Mucosa of stomach (tissue), 1 donor: ENCODE data around the gene PITPNC1.
"Not testable (repeated sequence)": the region's sequence is repeated elsewhere in the genome, so short reads cannot be mapped to it uniquely, and the experiment has no call there.

Experiments used
- H3K27me3 ChIP-seq: one replicate; pipeline ENCODE4 v1.7.0; 2013; ENCODE audit warnings: mild to moderate bottlenecking, low read length; ENCODE audit not compliant: control insufficient read depth, insufficient read depth
- H3K36me3 ChIP-seq: one replicate; pipeline ENCODE4 v1.7.0; 2013; ENCODE audit warnings: low read length; ENCODE audit not compliant: control insufficient read depth, insufficient read depth
- H3K4me1 ChIP-seq: one replicate; pipeline ENCODE4 v1.7.0; 2013; ENCODE audit warnings: mild to moderate bottlenecking, low read length; ENCODE audit not compliant: control insufficient read depth, insufficient read depth
- H3K4me3 ChIP-seq: one replicate; pipeline ENCODE4 v1.7.0; 2013; ENCODE audit warnings: low read length
- H3K9ac ChIP-seq: one replicate; pipeline ENCODE4 v1.7.0; 2013; ENCODE audit warnings: mild to moderate bottlenecking, low read length, moderate library complexity
- H3K9me3 ChIP-seq: one replicate; pipeline ENCODE4 v1.7.0; 2013; ENCODE audit warnings: mild to moderate bottlenecking, low read length, moderate library complexity; ENCODE audit not compliant: control insufficient read depth
- donor health status: Pancreatic carcinoma.

PITPNC1 gene

DNA sequence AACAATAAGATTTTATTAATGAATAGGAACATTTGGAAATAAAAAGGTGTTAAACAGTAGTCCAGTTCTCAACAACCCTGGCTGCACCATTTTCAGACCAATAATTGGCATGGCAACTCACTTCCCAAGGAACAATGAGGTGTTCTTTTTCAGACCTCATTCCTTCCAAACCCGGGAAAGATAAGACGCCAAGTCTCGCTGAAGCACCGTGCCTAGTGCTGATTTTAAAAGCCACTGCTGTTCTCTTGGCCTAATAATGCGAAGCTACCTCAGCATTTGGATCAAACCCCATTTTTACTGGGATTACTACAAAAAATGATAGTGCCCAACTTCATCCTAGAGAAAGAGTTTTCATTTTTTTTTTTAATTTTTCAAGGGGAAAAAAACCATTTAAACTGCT lies 265.4 kb downstream of the PITPNC1 start:
- H3K4me3 ChIP-seq, result no peak overlapping the region
- H3K4me1 ChIP-seq, result peaks cover 20% of the 10 kb centered on the region
- no peaks in the 10 kb centered on the region for H3K27me3 ChIP-seq
- no peaks in the 10 kb centered on the region for H3K9me3 ChIP-seq
- no peaks in the 10 kb centered on the region for H3K36me3 ChIP-seq
- H3K9ac ChIP-seq, result no peak overlapping the region

DNA sequence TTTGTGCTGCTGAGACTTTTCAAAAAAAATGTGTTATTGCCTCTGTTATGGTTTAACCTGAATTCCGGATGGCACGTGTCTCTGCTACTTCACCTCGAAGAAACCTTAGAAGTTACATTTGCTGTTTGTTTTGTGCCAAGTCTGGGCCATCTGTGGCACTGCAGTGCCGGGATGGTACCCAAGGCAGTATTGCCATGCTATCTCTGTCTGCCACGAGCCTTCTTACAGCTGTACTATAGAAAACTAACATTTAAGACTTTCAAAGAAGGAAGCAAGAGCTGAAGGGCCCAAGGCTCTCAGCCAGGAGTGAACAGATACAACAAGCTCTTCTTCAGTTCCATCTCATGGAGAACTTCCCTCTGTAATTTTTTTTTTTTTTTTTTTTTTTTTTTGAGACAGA lies 267.0 kb downstream of the PITPNC1 start:
- H3K36me3 ChIP-seq, result no peaks in the 10 kb centered on the region
- no peak overlapping the region for H3K4me3 ChIP-seq
- H3K27me3 ChIP-seq, result no peaks in the 10 kb centered on the region
- no peaks in the 10 kb centered on the region for H3K9me3 ChIP-seq
- H3K4me1 ChIP-seq, result peaks cover 11% of the 10 kb centered on the region
- H3K9ac ChIP-seq, result no peak overlapping the region

DNA sequence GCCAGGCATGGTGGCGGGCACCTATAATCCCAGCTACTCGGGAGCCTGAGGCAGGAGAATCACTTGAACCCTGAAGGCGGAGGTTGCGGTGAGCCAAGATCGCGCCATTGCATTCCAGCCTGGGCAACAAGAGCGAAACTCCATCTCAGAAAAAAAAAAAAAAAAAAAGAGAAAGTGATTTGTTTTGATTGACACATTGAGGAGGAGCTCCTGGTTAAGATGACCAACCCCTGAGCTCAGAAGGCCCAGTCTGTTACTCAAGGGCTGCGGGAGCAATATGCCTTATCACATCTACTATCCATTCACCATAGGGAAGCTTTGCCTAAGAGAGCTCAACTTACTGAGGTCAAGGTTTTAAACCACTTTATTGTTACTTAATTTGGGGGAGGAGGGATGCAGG lies 268.1 kb downstream of the PITPNC1 start:
- not testable (repeated sequence) for H3K4me1 ChIP-seq, H3K27me3 ChIP-seq, H3K36me3 ChIP-seq, H3K4me3 ChIP-seq, H3K9me3 ChIP-seq, H3K9ac ChIP-seq

DNA sequence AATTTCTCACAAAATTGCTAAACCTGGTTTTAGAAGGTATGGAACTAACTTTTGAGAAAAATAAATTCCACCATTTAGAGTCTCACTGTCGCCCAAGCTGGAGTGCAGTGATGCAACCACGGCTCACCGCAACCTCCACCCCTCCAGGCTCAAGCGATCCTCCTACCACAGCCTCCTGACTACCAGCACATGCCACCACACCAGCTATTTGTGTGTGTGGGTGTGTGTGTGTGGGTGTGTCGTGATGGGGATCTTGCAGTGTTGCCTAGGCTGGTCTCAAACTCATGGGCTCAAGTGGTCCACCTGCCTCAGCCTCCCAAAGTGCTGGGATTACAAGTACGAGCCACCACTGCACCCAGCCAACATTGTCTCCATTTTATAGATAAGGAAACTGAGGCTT lies 269.4 kb downstream of the PITPNC1 start:
- Histone ChIP-seq H3K36me3 (no peaks in the 10 kb centered on the region), H3K9me3 (no peaks in the 10 kb centered on the region), H3K9ac (no peak overlapping the region), H3K4me3 (no peak overlapping the region), H3K27me3 (no peaks in the 10 kb centered on the region), H3K4me1 (no peaks in the 10 kb centered on the region)

DNA sequence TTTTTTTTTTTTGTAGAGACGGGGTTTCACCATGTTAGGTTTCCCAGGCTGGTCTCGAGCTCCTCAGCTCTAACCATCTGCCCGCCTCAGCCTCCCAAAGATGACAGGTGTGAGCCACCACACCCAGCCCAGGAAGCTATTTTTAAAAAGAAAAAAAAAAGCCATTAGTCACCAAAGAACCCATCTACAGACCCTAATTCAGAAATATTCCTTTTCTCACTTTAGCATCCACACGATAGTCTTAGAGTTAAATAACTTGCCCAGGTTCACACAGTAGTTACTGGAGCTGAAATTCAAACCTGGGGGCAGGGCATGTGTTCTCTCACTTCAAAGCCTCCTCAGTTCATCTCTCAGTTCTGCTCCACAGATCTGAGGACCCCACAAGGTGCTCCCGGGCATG lies 270.4 kb downstream of the PITPNC1 start:
- no peaks in the 10 kb centered on the region for H3K36me3 ChIP-seq
- H3K9ac ChIP-seq, result no peak overlapping the region
- H3K9me3 ChIP-seq, result no peaks in the 10 kb centered on the region
- H3K27me3 ChIP-seq, result no peaks in the 10 kb centered on the region
- H3K4me1 ChIP-seq, result no peaks in the 10 kb centered on the region
- H3K4me3 ChIP-seq, result no peak overlapping the region

DNA sequence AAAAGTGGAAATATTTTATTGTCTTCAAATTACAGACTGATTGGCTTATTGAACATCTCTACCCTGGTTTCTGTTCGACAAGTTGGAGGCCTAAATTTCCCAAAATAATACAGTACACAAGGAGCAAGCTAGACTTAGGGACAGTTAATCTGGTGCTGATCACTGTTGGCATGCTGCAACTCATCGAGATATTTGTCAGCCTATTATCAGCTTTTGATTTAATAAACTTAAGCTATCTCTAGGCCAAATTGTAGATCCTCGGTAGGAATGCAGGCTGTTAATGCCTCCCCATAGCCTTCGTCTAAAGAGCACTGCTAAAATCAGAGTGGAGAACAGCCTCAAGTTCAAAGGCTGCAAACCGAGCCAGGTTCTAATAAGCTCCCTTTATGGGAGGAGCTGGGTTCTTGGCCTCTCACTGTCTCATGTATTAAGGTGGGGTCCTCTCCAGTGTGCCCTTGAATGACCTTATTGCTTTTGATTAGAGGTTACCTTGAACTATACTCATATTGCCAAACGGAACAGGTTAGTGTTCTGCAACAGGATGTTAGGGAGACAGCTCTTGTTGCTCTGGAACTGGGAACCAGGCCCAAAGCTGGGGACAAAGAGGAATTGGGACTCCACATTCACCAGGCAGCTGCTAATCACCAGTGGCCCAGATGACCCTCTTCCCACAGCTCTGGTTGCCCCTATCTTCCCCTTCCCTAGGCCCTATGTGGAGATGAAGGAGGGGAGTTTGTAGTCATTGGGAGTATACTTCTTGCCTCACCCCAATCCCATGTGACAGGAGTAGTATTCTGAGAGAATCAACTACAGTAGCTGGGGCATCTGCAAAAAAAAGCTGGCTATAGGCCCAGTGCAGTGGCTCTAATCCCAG lies 271.2 kb downstream of the PITPNC1 start:
- Histone ChIP-seq H3K9me3 (no peaks in the 10 kb centered on the region), H3K36me3 (no peaks in the 10 kb centered on the region), H3K4me3 (no peak overlapping the region), H3K4me1 (no peaks in the 10 kb centered on the region), H3K27me3 (no peaks in the 10 kb centered on the region), H3K9ac (no peak overlapping the region)

DNA sequence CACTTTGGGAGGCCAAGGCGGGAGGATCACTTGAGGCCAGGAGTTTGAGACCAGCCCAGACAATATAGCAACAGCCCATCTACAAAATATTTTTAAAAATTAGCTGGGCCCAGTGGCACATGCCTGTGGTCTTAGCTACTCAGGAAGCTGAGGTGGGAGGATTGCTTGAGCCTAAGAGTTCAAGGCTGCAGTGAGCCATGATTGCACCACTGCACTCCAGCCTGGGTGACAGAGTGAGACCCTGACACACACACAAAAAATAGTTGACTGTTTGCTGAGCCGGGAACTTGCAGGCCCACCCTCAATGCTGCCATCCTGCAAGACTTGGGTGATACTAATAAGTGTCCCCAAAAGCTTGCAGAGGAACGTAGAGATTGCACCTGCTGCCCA lies 271.8 kb downstream of the PITPNC1 start:
- H3K27me3 ChIP-seq, H3K4me1 ChIP-seq, H3K36me3 ChIP-seq, H3K9ac ChIP-seq, H3K9me3 ChIP-seq, H3K4me3 ChIP-seq: not testable (repeated sequence)

DNA sequence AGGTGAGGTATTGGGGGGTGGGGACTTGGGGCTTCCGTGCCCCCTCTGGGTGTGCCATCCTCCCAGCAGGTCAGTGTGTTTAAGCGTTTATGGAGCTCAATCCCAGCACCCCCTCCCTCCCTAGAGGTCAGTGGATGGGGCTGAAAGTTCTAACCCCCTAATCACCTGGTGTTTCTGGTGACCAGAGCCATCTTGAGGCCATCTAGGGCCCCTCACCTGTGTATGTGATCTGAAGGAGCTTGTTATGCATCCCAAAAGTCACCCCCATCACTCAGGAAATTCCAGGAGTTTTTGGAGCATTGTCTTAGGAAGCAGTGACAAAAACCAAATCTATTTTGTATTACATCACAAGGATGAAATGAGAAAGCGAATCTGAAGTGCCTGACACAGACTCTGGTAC lies 272.8 kb downstream of the PITPNC1 start:
- Histone ChIP-seq H3K4me1 (no peaks in the 10 kb centered on the region), H3K9me3 (no peaks in the 10 kb centered on the region), H3K27me3 (no peaks in the 10 kb centered on the region), H3K4me3 (no peak overlapping the region), H3K36me3 (no peaks in the 10 kb centered on the region), H3K9ac (no peak overlapping the region)

DNA sequence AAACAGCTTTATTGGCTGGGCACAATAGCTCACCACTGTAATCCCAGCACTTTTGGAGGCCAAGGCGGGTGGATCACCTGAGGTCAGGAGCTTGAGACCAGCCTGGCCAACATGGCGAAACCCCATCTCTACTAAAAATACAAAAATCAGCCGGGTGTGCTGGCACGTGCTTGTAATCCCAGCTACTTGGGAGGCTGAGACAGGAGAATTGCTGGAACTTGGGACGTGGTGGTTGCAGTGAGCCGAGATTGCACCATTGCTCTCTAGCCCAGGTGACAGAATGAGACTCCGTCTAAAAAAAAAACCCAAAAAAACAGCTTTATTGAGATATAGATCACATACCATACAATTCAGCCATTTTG lies 274.1 kb downstream of the PITPNC1 start:
- H3K27me3 ChIP-seq, H3K36me3 ChIP-seq, H3K4me3 ChIP-seq, H3K9ac ChIP-seq, H3K4me1 ChIP-seq, H3K9me3 ChIP-seq: not testable (repeated sequence)

DNA sequence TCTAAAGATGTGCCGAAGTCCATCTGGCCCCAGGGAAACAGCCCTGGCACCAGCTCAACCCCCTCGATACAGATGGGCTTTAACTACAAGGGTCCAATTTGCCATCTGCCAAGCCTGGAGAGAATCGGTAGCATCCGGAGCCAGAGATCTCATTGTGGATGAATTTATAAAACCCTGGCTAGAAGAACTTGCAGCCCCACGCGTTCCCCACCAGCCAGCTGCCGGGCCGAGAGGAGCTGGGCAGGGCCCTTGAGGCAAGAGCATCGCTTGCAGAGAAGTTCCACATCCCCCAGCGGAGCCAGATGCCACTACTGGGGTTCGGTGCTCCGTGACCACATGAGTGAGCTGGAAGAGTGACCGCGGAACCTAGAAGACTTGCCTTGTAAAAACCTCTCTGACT lies 275.4 kb downstream of the PITPNC1 start:
- no peak overlapping the region for H3K9ac ChIP-seq
- H3K4me1 ChIP-seq, result no peaks in the 10 kb centered on the region
- no peaks in the 10 kb centered on the region for H3K9me3 ChIP-seq
- no peak overlapping the region for H3K4me3 ChIP-seq
- H3K27me3 ChIP-seq, result no peaks in the 10 kb centered on the region
- H3K36me3 ChIP-seq, result no peaks in the 10 kb centered on the region

DNA sequence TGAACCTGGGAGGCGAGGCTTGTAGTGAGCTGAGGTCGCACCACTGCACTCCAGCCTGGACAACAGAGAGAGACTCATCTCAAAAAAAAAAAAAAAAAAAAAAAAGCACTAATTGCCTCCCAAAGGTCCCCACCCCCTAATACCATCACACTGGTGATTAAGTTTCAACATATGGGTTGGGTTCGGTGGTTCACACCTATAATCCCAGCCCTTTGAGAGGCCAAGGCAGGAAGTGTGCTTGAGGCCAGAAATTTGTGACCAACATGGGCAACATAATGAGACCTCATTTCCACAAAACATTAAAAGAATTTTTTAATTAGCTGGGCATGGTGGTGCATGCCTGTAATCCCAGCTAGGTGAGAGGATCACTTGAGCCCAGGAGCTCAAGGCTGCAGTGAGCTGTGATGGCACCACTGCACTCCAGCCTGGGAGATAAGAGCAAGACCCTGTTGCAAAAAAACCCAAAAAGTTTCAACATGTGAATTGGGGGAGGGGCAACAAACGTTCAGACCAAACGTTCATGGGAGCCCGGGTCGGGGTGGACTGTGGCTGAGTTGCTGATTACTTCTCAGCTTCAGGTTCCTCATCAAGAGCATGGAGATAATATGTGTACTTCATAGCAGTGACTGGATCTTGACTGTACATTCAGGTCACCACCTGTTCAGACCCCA lies 278.5 kb downstream of the PITPNC1 start:
- Histone ChIP-seq H3K27me3 (no peaks in the 10 kb centered on the region), H3K4me3 (no peak overlapping the region), H3K4me1 (no peaks in the 10 kb centered on the region), H3K9me3 (no peaks in the 10 kb centered on the region), H3K9ac (no peak overlapping the region), H3K36me3 (no peaks in the 10 kb centered on the region)

DNA sequence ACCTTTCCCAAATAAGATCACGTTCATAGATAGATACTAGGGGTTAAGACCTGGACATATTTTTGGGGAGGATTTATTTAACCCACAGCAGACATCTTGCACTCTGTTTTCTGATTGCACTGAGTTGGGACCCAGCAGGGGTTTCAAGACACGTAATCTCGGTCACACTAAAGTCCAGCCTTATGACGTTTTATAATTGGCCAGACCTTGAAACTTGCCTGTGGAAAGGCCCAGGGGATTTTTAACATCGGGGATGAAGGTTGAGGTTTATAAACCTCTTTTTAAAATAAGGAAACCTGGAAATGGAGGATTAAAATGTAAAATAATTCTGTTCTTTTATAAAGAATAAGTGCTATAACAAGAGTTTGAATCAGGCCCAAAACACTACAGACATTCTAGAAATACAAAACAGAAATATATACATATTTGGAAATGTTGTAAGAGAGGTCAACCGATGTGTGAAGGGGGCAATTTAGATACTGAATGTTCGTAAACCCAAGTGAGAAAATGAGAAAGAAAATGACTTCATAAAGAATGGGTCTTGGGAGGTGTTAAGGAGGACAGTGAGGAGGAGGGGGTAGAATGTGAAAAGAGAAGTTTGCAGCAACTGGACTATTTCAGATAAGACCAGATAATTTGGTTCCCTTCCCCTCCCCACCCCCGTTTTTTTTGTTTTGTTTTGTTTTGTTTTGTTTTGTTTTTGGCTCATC lies 279.6 kb downstream of the PITPNC1 start:
- Histone ChIP-seq H3K9ac (no peak overlapping the region), H3K36me3 (no peaks in the 10 kb centered on the region), H3K4me1 (no peaks in the 10 kb centered on the region), H3K9me3 (no peaks in the 10 kb centered on the region), H3K4me3 (no peak overlapping the region), H3K27me3 (no peaks in the 10 kb centered on the region)
